SK-N-MC (cell line): ENCODE measurements around the gene GNAO1.

Experiments
- EZH2 ChIP-seq: fragments of 200-600 bp; sonication (generic); IDR thresholded peaks from one replicate; pipeline ENCODE4 v1.6.1; 2017; ENCODE audit warnings: antibody characterized with exemption
- FOXP2 ChIP-seq: optimal IDR thresholded peaks from 2 replicates; pipeline ENCODE3; 2011; ENCODE audit warnings: mild to moderate bottlenecking, moderate library complexity; ENCODE audit not compliant: insufficient read depth; ENCODE audit errors: extremely low read length, control extremely low read depth
- POLR2AphosphoS5 ChIP-seq: IDR thresholded peaks from 2 replicates; pipeline ENCODE4 v1.6.1; 2012; ENCODE audit warnings: mild to moderate bottlenecking, low read depth, low read length, borderline replicate concordance

- TF ChIP-seq POLR2AphosphoS5 (no peak), EZH2 (no peak), FOXP2 (no peak)
Observed at GRCh38 chr16:56197192-56197992, 6.1 kb downstream of the GNAO1 start.
